SK-N-SH treated with all-trans-retinoic acid at 6 μM for 48 hours (cell line): ENCODE results near the gene CACNA2D2.

ENCODE experiments used
- ARNTL ChIP-seq: fragments of 450-650 bp; formaldehyde crosslinking; IDR thresholded peaks from 2 replicates; pipeline ENCODE4 v1.5.0; 2020; ENCODE audit warnings: low read depth, mild to moderate bottlenecking, moderate library complexity, borderline replicate concordance
- BACH2 ChIP-seq: fragments of 250-450 bp; sonication (Bioruptor Pico); IDR thresholded peaks from 2 replicates; pipeline ENCODE4 v1.9.0; 2021; ENCODE audit warnings: mild to moderate bottlenecking, borderline replicate concordance
- ISL1 ChIP-seq: fragments of 250-450 bp; sonication (Bioruptor Pico); IDR thresholded peaks from 2 replicates; pipeline ENCODE4 v2.1.2; 2022; ENCODE audit warnings: mild to moderate bottlenecking, moderate library complexity
- PPARA ChIP-seq: fragments of 250-450 bp; sonication (Bioruptor Pico); IDR thresholded peaks from 2 replicates; pipeline ENCODE4 v1.5.0; 2020; ENCODE audit warnings: mild to moderate bottlenecking, borderline replicate concordance
- RARB ChIP-seq: fragments of 250-450 bp; sonication (Bioruptor Pico); IDR thresholded peaks from 2 replicates; pipeline ENCODE4 v1.8.0; 2021; ENCODE audit warnings: mild to moderate bottlenecking, moderate library complexity
- ZFP3 ChIP-seq: fragments of 250-450 bp; sonication (Bioruptor Pico); IDR thresholded peaks from 2 replicates; pipeline ENCODE4 v1.5.0; 2020; ENCODE audit warnings: mild to moderate bottlenecking, moderate library complexity
- ZFP30 ChIP-seq: fragments of 450-650 bp; formaldehyde crosslinking; IDR thresholded peaks from 2 replicates; pipeline ENCODE4 v1.5.0; 2022; ENCODE audit warnings: mild to moderate bottlenecking, moderate library complexity
- ZNF70 ChIP-seq: fragments of 450-650 bp; formaldehyde crosslinking; IDR thresholded peaks from 2 replicates; pipeline ENCODE4 v1.5.0; 2020; ENCODE audit warnings: mild to moderate bottlenecking, moderate library complexity
- TF ChIP-seq, protein P1 (sequence below): fragments of 250-450 bp; sonication (Bioruptor Pico); IDR thresholded peaks from 2 replicates; pipeline ENCODE4 v1.8.0; 2021; ENCODE audit warnings: low read depth, mild to moderate bottlenecking, moderate library complexity, borderline replicate concordance
- TF ChIP-seq, protein P2 (sequence below): fragments of 250-450 bp; sonication (Bioruptor Pico); IDR thresholded peaks from 2 replicates; pipeline ENCODE4 v1.5.0; 2020; ENCODE audit warnings: mild to moderate bottlenecking, moderate library complexity
- TF ChIP-seq, protein P3 (sequence below): fragments of 250-450 bp; sonication (Bioruptor Pico); IDR thresholded peaks from 2 replicates; pipeline ENCODE4 v1.5.1; 2020; ENCODE audit warnings: low read depth, mild to moderate bottlenecking, moderate library complexity

DNA sequence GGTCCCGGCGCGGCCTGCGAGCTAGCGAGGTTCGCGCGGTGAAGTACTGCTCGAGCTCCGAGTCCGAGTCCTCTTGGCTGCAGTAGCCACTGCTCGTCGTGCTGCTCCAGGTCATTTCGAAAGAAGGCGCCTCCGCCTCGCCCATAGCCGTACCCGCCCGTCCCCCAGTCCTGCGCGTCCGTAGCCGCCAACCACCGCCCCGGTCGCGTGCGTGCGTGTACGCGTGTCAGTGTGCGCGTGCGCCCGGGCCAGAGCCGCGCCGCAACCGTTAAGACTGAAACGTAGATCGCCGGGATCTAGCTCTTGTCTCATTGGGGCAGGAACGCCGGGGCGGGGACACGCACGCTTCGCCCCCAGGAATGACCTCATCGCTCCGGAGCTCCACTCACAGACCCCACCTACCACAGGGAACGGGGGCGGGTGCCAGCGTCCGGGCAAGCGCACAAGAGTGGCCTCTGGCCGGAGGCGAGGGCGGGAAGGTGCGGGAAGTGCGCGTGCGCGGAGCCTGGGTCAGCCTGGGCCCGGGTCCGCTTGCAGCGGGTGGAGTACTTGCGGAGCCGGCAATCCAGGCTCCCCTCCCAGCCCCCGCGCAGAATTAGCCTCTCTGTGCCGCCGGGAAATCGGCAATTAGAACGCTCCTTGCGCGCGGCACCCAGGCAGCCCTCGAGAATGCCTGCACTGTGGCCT, 166.1 kb downstream of the CACNA2D2 start:
- TF ChIP-seq PPARA (CRISPR knock-in tag) (no peak), ZNF70 (CRISPR knock-in tag) (no peak), ZFP3 (no peak), ARNTL (CRISPR knock-in tag) (no peak), BACH2 (CRISPR knock-in tag) (no peak), RARB (no peak), ZFP30 (no peak), ISL1 (CRISPR knock-in tag) (no peak)
- TF ChIP-seq, protein P1, sequence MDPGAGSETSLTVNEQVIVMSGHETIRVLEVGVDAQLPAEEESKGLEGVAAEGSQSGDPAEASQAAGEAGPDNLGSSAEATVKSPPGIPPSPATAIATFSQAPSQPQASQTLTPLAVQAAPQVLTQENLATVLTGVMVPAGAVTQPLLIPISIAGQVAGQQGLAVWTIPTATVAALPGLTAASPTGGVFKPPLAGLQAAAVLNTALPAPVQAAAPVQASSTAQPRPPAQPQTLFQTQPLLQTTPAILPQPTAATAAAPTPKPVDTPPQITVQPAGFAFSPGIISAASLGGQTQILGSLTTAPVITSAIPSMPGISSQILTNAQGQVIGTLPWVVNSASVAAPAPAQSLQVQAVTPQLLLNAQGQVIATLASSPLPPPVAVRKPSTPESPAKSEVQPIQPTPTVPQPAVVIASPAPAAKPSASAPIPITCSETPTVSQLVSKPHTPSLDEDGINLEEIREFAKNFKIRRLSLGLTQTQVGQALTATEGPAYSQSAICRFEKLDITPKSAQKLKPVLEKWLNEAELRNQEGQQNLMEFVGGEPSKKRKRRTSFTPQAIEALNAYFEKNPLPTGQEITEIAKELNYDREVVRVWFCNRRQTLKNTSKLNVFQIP (CRISPR knock-in tag): no peak
- TF ChIP-seq, protein P2, sequence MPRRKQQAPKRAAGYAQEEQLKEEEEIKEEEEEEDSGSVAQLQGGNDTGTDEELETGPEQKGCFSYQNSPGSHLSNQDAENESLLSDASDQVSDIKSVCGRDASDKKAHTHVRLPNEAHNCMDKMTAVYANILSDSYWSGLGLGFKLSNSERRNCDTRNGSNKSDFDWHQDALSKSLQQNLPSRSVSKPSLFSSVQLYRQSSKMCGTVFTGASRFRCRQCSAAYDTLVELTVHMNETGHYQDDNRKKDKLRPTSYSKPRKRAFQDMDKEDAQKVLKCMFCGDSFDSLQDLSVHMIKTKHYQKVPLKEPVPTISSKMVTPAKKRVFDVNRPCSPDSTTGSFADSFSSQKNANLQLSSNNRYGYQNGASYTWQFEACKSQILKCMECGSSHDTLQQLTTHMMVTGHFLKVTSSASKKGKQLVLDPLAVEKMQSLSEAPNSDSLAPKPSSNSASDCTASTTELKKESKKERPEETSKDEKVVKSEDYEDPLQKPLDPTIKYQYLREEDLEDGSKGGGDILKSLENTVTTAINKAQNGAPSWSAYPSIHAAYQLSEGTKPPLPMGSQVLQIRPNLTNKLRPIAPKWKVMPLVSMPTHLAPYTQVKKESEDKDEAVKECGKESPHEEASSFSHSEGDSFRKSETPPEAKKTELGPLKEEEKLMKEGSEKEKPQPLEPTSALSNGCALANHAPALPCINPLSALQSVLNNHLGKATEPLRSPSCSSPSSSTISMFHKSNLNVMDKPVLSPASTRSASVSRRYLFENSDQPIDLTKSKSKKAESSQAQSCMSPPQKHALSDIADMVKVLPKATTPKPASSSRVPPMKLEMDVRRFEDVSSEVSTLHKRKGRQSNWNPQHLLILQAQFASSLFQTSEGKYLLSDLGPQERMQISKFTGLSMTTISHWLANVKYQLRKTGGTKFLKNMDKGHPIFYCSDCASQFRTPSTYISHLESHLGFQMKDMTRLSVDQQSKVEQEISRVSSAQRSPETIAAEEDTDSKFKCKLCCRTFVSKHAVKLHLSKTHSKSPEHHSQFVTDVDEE (CRISPR knock-in tag): no peak
- TF ChIP-seq, protein P3, sequence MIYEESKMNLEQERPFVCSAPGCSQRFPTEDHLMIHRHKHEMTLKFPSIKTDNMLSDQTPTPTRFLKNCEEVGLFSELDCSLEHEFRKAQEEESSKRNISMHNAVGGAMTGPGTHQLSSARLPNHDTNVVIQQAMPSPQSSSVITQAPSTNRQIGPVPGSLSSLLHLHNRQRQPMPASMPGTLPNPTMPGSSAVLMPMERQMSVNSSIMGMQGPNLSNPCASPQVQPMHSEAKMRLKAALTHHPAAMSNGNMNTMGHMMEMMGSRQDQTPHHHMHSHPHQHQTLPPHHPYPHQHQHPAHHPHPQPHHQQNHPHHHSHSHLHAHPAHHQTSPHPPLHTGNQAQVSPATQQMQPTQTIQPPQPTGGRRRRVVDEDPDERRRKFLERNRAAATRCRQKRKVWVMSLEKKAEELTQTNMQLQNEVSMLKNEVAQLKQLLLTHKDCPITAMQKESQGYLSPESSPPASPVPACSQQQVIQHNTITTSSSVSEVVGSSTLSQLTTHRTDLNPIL (CRISPR knock-in tag): no peak
